Mesendoderm (in vitro differentiated cells): ENCODE measurements around the gene FLNB.

Experiments
- DNase-seq: peaks from one replicate; pipeline ENCODE4 v3.0.0; 2013
- H2AK5ac ChIP-seq: 2 replicates; pipeline ENCODE4 v1.6.1; 2013; ENCODE audit warnings: low read length, inconsistent platforms
- H2BK120ac ChIP-seq: 2 replicates; pipeline ENCODE4 v1.6.1; 2013; ENCODE audit warnings: low read depth, mild to moderate bottlenecking, low read length, moderate library complexity, mixed read lengths
- H2BK15ac ChIP-seq: replicated peaks from 2 replicates; pipeline ENCODE4 v1.6.1; 2013; ENCODE audit warnings: low read depth, mild to moderate bottlenecking, moderate library complexity
- H2BK5ac ChIP-seq: 2 replicates; pipeline ENCODE4 v1.6.1; 2013; ENCODE audit warnings: low read length, inconsistent platforms
- H3K18ac ChIP-seq: 2 replicates; pipeline ENCODE4 v1.6.1; 2013; ENCODE audit warnings: mild to moderate bottlenecking, low read length, mixed read lengths
- H3K23ac ChIP-seq: one replicate; pipeline ENCODE4 v1.6.1; 2013; ENCODE audit warnings: low read length
- H3K27ac ChIP-seq: 2 replicates; pipeline ENCODE4 v1.5.1; 2013; ENCODE audit warnings: low read depth, mild to moderate bottlenecking, inconsistent platforms, low read length, moderate library complexity
- H3K27me3 ChIP-seq: 2 replicates; pipeline ENCODE4 v1.6.1; 2013; ENCODE audit warnings: low read length, control low read depth, mild to moderate bottlenecking, inconsistent platforms; ENCODE audit not compliant: insufficient read depth, poor library complexity
- H3K36me3 ChIP-seq: 2 replicates; pipeline ENCODE4 v1.6.1; 2013; ENCODE audit warnings: low read length, inconsistent platforms; ENCODE audit not compliant: control insufficient read depth, insufficient read depth
- H3K4ac ChIP-seq: one replicate; pipeline ENCODE4 v1.6.1; 2013; ENCODE audit warnings: low read depth, mild to moderate bottlenecking, low read length, moderate library complexity
- H3K4me1 ChIP-seq: 2 replicates; pipeline ENCODE4 v1.6.1; 2013; ENCODE audit warnings: low read depth, low read length, inconsistent platforms; ENCODE audit not compliant: control insufficient read depth
- H3K4me2 ChIP-seq: 2 replicates; pipeline ENCODE4 v1.6.1; 2013; ENCODE audit warnings: low read length
- H3K4me3 ChIP-seq: 2 replicates; pipeline ENCODE4 v1.5.1; 2013; ENCODE audit warnings: mild to moderate bottlenecking, low read length
- H3K56ac ChIP-seq: one replicate; pipeline ENCODE4 v1.6.1; 2013; ENCODE audit warnings: low read length
- H3K79me1 ChIP-seq: 2 replicates; pipeline ENCODE4 v1.6.1; 2013; ENCODE audit warnings: low read length, inconsistent platforms
- H3K79me2 ChIP-seq: 2 replicates; pipeline ENCODE4 v1.6.1; 2013; ENCODE audit warnings: mild to moderate bottlenecking, low read length; ENCODE audit not compliant: control insufficient read depth, insufficient read depth
- H3K9ac ChIP-seq: 2 replicates; pipeline ENCODE4 v1.6.1; 2013; ENCODE audit warnings: low read length, inconsistent platforms
- H4K5ac ChIP-seq: one replicate; pipeline ENCODE4 v1.6.1; 2013; ENCODE audit warnings: low read length
- H4K8ac ChIP-seq: one replicate; pipeline ENCODE4 v1.6.1; 2013; ENCODE audit warnings: low read depth, mild to moderate bottlenecking, control low read depth, low read length, moderate library complexity
- WGBS: extraction: QIAGEN DNeasy Blood & Tissue Kit; methylation state at CpG from one replicate; pipeline ENCODE4 v1.1.7; 2013; ENCODE audit warnings: low lambda C conversion rate, missing lambda C conversion rate; ENCODE audit not compliant: insufficient coverage; ENCODE audit errors: extremely low coverage; 5-methylcytosine and 5-hydroxymethylcytosine counted together

The FLNB gene

GRCh38 chr3:58193682-58194407 is 185.6 kb downstream of the FLNB start:
- Histone ChIP-seq H3K4me3 (no peak overlapping the region), H3K4ac (no peak overlapping the region), H3K79me1 (no peaks in the 10 kb centered on the region), H3K9ac (no peak overlapping the region), H3K36me3 (no peaks in the 10 kb centered on the region), H3K56ac (no peak overlapping the region), H3K18ac (no peak overlapping the region), H4K5ac (no peak overlapping the region), H4K8ac (no peak overlapping the region), H3K27ac (no peak overlapping the region), H3K23ac (peak overlapping the region; percentile 85), H3K4me1 (no peaks in the 10 kb centered on the region), H3K4me2 (no peak overlapping the region), H3K79me2 (no peaks in the 10 kb centered on the region), H2BK15ac (no peak overlapping the region), H2BK120ac (no peak overlapping the region), H3K27me3 (no peaks in the 10 kb centered on the region), H2BK5ac (no peak overlapping the region), H2AK5ac (no peak overlapping the region)
- DNase-seq, result no peak
- WGBS, result 100% methylated on average over 2 of the region's 12 CpGs

- no peak overlapping the region for H3K4me3 ChIP-seq
- H3K4me2 ChIP-seq, result no peak overlapping the region
- H4K5ac ChIP-seq, result no peak overlapping the region
- H3K27ac ChIP-seq, result no peak overlapping the region
- H3K56ac ChIP-seq, result no peak overlapping the region
- no peaks in the 10 kb centered on the region for H3K36me3 ChIP-seq
- no peak overlapping the region for H3K4ac ChIP-seq
- H2BK5ac ChIP-seq, result no peak overlapping the region
- WGBS, result no CpG with 5 or more reads among the region's 10 CpGs
- H3K4me1 ChIP-seq, result no peaks in the 10 kb centered on the region
- H2BK120ac ChIP-seq, result no peak overlapping the region
- no peak overlapping the region for H4K8ac ChIP-seq
- H3K9ac ChIP-seq, result no peak overlapping the region
- DNase-seq, result no peak
- no peaks in the 10 kb centered on the region for H3K79me2 ChIP-seq
- no peak overlapping the region for H2AK5ac ChIP-seq
- no peaks in the 10 kb centered on the region for H3K27me3 ChIP-seq
- H3K23ac ChIP-seq, result no peak overlapping the region
- no peaks in the 10 kb centered on the region for H3K79me1 ChIP-seq
- no peak overlapping the region for H2BK15ac ChIP-seq
- no peak overlapping the region for H3K18ac ChIP-seq
Observed at GRCh38 chr3:58197588-58197987, 189.4 kb downstream of the FLNB start.

DNA sequence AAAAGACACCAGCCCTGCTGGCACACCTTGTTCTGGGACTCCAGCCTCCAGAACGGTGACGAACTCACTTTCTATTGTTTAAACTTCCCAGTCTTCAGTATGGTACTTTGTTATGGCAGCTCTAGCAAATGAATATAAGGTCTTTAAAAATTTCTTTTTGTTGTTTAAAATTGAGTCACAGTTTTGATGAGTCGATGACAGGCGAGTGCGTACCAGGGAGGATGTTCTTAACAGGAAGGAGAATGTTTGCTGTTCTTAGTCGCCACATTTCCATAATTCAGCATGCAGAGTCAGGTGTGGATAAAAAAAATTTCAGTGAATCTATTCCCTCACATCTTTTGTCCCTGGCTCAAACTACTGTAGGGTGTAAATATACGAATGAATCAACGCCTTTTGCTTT is 190.1 kb downstream of the FLNB start:
- Histone ChIP-seq H4K5ac (no peak overlapping the region), H3K4me3 (no peak overlapping the region), H3K18ac (no peak overlapping the region), H3K4me2 (no peak overlapping the region), H2BK120ac (no peak overlapping the region), H3K4ac (no peak overlapping the region), H4K8ac (no peak overlapping the region), H3K56ac (no peak overlapping the region), H2AK5ac (no peak overlapping the region), H3K27me3 (no peaks in the 10 kb centered on the region), H3K4me1 (no peaks in the 10 kb centered on the region), H3K27ac (no peak overlapping the region), H3K79me1 (no peaks in the 10 kb centered on the region), H2BK15ac (no peak overlapping the region), H3K9ac (no peak overlapping the region), H3K23ac (no peak overlapping the region), H3K36me3 (no peaks in the 10 kb centered on the region), H3K79me2 (no peaks in the 10 kb centered on the region), H2BK5ac (no peak overlapping the region)
- WGBS, result no CpG with 5 or more reads among the region's 8 CpGs
- no peak for DNase-seq

DNA sequence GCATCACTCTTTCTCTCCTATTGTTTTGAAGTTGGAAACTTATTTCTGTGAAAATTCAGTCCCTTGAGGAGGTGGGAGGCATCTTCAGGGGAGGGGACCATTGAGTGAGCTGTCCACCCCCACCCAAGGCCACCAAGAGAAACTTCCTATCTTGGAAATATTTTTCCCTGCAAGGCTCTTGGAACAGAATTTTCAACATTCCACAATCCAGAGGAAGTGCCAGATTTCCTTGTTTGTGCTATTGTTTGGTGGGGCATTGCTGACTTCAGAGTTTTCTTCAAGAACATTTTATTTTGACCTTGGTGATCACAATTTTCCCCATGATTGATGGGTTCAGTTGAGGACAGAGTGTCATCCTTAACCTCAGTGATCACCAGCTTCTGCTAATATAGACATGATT is 190.6 kb downstream of the FLNB start:
- no peak for DNase-seq
- Histone ChIP-seq H3K4ac (no peak overlapping the region), H2BK15ac (no peak overlapping the region), H3K79me2 (no peaks in the 10 kb centered on the region), H3K27ac (no peak overlapping the region), H4K5ac (no peak overlapping the region), H3K23ac (no peak overlapping the region), H4K8ac (no peak overlapping the region), H3K4me1 (no peaks in the 10 kb centered on the region), H2AK5ac (no peak overlapping the region), H3K79me1 (no peaks in the 10 kb centered on the region), H3K18ac (no peak overlapping the region), H3K36me3 (no peaks in the 10 kb centered on the region), H3K4me2 (no peak overlapping the region), H2BK120ac (no peak overlapping the region), H3K9ac (no peak overlapping the region), H2BK5ac (no peak overlapping the region), H3K27me3 (no peaks in the 10 kb centered on the region), H3K56ac (no peak overlapping the region), H3K4me3 (no peak overlapping the region)

DNA sequence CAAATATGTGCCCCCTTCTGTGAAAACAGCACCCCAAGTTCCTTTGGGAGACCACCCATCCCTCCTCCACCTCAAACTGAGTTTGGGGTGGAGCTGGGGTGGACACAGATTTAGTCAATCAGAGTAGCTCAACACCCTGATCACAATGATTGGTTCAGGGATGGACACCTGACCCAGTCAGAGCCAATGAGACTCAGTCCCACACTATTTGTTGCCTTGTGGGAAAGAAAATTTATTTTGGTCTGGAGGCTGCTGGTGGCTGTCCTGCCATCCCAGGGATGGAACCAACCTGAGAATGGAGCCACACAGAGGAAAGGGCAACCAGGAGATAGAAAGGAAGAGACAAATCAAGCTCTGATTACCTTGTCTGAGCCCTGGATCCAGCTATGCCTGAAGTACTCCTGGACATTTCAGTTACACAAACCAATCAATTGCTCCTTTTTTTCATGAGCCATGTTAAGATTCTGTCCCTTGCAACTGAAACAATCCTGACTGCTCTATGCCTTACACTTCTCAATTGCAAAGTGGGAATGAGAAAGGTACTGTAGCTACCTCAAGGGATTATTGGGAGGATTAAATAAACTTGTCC is 192.0 kb downstream of the FLNB start:
- Histone ChIP-seq H2BK120ac (no peak overlapping the region), H3K4me3 (no peak overlapping the region), H3K23ac (no peak overlapping the region), H3K4me1 (no peaks in the 10 kb centered on the region), H3K4ac (no peak overlapping the region), H4K8ac (no peak overlapping the region), H3K36me3 (no peaks in the 10 kb centered on the region), H2AK5ac (no peak overlapping the region), H4K5ac (no peak overlapping the region), H3K4me2 (no peak overlapping the region), H3K27me3 (no peaks in the 10 kb centered on the region), H3K18ac (no peak overlapping the region), H3K79me1 (no peaks in the 10 kb centered on the region), H3K9ac (no peak overlapping the region), H2BK5ac (no peak overlapping the region), H3K56ac (no peak overlapping the region), H2BK15ac (no peak overlapping the region), H3K79me2 (no peaks in the 10 kb centered on the region), H3K27ac (no peak overlapping the region)
- DNase-seq, result no peak

DNA sequence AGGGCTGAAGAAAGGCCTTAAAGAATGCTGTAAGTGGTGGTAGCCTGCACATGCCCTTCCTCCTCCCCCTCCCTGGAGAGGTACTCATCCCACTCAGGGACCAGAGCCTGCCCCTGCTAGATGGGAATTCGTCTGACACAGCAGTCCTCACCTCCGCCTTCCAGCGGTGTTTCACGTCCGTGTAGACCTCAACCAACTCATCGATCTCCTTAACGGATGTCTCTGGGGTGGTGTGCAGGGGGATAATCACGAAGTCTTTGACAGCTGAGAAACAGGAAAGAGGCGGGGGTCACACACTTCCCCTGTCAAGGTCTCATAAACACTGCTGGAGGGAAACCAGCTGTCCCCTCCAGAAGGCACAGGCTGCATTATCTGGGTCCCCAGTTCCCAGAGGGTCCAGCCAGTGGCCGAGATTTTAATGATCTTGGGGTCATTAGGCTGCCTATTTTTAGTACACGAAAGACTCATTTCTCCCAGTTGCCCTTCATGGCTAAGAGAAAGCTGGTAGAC is 192.7 kb downstream of the FLNB start:
- Histone ChIP-seq H3K27ac (no peak overlapping the region), H3K23ac (no peak overlapping the region), H2BK5ac (no peak overlapping the region), H3K79me1 (no peaks in the 10 kb centered on the region), H4K8ac (no peak overlapping the region), H3K4me3 (no peak overlapping the region), H3K27me3 (no peaks in the 10 kb centered on the region), H3K4ac (no peak overlapping the region), H2BK120ac (no peak overlapping the region), H3K79me2 (no peaks in the 10 kb centered on the region), H3K9ac (no peak overlapping the region), H3K4me2 (no peak overlapping the region), H3K36me3 (no peaks in the 10 kb centered on the region), H3K4me1 (no peaks in the 10 kb centered on the region), H2BK15ac (no peak overlapping the region), H3K18ac (no peak overlapping the region), H3K56ac (no peak overlapping the region), H4K5ac (no peak overlapping the region), H2AK5ac (no peak overlapping the region)
- WGBS, result no CpG with 5 or more reads among the region's 11 CpGs
- DNase-seq, result no peak
